Measurements from ENCODE around the gene EEF2K.

Gene EEF2K

GRCh38 chr16:22307838-22308237 is 101.8 kb downstream of the EEF2K start:
- TF ChIP-seq CTCF (IDR thresholded peaks at IDR 0.05) = no peak

GRCh38 chr16:22308824-22309520 is 102.9 kb downstream of the EEF2K start:
- no peak for TF ChIP-seq CTCF (IDR thresholded peaks at IDR 0.05)

DNA sequence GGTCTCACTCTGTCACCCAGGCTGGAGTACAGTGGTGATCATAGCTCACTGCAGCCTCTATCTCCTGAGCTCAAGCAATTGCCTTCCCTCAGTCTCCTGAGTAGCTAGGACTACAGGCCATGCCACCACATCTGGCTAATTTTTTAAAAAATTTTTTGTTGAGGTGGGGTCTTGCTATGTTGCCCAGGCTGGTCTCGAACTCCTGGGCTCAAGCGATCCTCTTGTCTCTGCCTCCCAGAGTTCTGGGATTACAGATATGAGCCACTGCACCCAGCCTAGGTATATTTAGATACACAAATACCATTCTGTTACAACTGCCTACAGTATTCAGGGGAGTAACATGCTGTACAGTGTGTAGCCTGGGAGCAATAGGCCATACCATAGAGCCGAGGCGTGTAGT is 105.4 kb downstream of the EEF2K start:
- TF ChIP-seq CTCF (IDR thresholded peaks at IDR 0.05) = no peak

DNA sequence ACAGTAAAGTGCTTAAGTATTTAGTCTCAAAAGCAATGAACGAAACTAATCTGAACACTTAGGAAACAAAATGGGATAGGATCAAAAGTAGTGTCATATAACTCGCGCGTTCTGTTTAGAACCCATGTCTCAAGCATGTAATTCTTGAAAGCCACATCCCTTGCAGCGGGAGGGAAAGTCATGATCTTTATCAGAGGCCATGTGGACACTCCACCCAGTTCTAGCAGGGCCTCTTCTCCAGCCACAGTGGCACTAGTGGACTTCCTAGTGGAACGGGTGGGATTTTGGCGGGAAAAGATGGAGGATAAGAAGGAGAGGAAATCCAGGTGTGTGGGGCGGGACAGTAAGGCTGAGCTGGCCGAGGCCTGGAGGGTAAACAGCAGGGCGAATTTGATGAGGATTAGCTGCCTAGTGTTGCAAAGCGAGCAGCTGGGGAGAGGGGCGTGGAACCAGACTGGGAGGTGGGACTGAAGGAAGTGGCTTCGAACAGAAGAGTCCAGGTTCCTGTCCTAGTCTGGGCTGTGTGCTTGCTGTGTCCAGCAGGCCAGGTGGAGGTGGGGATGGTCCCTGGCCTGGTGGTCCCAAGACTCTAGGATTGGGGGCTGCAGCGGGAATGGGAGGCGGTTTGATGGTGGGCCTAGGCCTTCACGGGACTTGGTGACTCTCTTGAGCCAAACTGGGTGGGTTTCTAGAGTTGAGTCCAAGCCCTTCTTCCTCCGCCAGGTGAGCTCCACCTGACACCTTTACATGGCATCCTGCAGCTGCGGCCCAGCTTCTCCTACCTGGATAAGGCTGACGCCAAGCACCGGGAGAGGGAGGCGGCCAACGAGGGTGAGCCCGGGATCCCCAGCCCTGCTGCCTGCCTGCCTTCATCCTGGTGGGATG is 107.1 kb downstream of the EEF2K start:
- no peak for TF ChIP-seq CTCF (IDR thresholded peaks at IDR 0.05)

DNA sequence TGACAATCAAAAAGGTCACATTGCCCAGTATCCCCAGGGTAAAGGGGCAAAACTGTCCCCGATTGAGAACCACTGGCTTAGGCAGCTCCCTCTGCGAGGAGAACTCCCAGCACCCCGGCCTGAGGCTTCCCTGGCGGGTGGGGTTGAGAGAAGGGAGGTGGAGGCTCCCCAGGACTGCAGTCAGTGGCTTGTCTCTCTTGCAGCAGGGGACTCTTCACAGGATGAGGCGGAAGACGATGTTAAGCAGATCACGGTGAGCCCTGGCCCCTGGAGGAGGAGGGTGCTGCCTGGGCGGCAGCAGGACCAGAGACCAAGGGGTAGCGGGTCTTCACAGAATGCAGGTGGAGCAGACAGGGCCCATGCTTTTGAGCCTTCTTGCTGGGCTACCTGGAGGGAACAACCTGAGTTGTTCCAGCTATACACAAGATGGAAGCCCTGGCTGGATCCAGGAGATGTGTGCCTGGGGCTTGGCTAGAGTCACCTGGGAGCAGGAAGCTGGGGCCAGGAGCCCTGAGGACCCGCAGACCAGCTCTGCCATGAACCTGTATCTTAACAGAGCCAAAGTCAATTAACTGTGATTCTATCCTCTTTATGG is 107.9 kb downstream of the EEF2K start:
- TF ChIP-seq CTCF (IDR thresholded peaks at IDR 0.05) = no peak

DNA sequence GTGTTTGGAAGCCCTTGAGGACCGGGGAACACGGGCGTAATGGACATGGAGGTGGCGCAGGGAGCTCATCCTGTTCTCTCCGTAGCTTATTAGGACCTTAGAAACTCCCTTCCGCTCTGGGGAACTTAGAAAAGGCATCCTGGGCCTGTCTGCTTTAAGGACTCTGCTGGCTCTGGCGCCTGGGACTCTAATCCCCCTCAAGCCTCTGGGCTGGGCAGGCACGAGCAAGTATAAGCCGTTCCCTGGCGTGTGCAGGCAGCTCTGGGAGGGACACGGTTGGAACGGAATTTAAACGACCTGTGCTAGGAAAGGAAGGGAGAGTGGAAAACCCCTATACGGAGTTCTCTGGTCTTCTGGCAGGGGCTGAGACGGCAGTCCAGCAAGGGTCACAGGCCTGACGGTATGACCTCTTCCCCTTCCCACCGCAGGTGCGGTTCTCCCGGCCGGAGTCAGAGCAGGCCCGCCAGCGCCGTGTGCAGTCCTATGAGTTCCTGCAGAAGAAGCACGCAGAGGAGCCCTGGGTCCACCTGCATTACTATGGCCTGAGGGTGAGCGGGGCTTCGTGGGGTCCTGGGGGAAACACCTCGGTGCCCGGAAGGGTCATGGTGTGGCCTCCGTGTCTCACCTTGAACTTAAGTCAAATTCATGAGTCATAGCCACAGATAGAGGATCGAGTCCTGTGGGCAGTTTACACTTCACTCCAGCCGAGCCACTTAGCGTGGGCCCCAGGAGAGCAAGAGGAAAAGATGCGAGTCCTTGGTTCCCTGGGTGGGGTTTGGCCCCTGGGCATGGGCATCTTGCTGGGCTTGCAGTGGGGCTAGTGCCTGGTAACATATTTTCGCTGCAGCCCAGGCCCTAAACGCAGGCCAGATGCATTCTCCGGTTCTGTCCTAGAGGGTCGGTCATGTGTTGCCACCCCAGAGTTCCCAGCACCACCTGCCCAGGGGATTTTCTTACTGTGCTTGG is 108.9 kb downstream of the EEF2K start:
- no peak for TF ChIP-seq CTCF (IDR thresholded peaks at IDR 0.05)

GRCh38 chr16:22315979-22316378 is 109.9 kb downstream of the EEF2K start:
- no peak for TF ChIP-seq CTCF (IDR thresholded peaks at IDR 0.05)
